ENCODE measurements around the gene KIF2A.
A peak's percentile ranks its signal among the peaks of the same experiment; 100 is the strongest.

Gene KIF2A

DNA sequence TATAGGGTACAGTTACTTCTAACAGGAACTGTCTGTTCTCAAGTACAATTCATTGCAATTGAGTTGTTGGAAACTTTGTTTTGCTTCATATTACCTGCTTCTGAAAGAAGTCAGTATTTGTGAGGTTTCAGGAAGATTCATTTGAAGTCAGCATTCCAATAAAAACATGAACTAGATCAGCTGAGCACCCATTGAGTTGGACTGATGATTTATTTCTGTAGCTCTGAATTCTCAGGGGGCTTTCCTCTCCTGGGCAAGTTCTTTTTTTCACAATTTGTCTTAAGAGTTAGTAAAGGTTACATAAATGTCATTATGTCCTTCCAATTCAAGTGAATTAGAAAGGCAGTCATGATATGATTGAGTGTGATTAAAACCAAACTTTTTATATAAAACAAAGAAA, 16.2 kb upstream of the KIF2A start:
- no peak for DNase-seq (ENCODE audit: low read depth in 3 of 3, low spot score in 1 of 3)

DNA sequence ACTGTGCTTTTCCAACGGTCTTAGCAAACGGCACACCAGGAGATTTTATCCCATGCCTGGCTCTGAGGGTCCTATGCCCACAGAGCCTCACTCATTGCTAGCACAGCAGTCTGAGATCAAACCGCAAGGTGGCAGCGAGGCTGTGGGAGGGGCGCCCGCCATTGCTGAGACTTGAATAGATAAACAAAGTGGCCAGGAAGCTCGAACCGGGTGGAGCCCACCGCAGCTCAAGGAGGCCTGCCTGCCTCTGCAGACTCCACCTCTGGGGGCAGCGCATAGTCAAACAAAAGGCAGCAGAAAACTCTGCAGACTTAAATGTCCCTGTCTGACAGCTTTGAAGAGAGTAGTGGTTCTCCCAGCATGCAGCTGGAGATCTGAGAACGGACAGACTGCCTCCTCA, 14.2 kb upstream of the KIF2A start:
- peak in 2 of 3 donors; percentile 18 to 45 for DNase-seq (ENCODE audit: low read depth in 3 of 3, low spot score in 1 of 3)

DNA sequence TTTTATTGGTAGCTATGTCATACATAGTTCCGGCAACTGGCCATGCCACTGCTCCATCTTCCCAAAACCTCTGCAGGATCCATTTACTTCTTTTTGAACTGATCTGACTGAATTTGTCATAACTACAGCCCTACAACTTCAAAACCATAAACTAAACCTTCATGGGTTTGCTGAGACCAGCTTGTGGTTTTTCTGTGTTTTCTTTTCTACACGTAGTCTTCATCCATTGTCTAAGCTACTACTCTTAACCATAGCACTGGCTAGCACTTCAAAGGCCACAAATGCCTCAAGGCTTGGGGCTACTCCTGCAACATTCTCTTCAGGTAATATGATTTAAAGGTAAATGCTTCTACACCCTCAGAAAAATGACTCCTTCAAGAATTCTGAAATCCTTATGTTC, 9.0 kb upstream of the KIF2A start:
- DNase-seq (ENCODE audit: low read depth in 3 of 3, low spot score in 1 of 3), result no peak

DNA sequence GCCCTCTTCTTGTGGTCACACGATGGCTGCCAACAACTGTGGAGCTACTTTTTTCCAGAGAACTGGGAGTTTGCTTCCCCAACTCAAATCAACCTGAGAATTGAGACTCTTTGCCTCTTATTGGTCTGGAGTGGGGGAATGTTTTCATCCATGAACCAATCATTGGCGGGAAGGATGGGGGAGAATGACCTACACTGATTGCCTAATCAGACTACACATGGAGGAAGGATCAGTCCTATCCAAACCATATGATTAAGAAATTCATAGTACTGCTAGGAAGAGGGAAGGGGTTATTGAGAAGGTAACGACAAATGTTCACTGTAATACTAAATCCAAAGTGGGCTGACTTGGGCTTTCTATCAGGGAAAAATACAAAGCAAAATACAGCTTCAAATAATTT, 7.9 kb upstream of the KIF2A start:
- DNase-seq (ENCODE audit: low read depth in 3 of 3, low spot score in 1 of 3), result no peak

DNA sequence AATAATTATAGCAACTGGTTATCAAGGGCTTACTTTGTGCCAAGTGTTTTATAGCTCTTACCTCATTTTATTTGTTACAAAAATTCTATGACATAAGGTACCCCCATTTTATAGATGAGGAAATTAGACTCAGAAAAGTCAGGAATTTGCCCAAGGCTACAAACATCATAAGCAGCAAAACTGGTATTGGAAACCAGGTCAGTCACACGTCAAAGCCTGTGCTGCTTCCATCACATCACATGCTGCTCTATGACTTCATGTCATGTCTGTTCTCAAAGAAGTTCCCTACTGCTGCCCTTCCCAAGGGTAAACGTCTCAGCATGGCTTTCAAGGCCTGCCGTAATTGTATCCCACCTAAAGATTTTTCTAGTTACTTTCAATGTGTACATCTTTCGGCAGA, 6.9 kb upstream of the KIF2A start:
- no peak for DNase-seq (ENCODE audit: low read depth in 3 of 3, low spot score in 1 of 3)

DNA sequence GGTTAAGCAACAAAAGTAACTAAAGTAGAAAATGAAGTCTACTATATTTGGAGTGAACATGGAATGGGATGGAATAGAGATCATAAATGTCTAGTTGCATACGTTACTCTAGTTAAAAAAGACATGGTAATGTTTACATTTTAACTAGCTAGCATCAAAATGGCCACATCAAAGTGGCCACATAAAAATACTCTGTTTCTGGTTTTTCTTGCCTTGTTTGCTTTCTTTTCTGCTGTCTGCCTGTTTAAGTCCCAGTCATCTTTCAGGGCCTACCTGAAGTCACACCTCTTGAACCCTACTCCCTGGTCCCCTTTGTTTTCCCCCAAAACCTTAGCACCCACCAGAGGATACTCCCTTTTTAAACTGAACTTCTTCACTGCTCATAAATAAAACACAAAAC, 6.4 kb upstream of the KIF2A start:
- DNase-seq (ENCODE audit: low read depth in 3 of 3, low spot score in 1 of 3), result no peak

GRCh38 chr5:62305358-62305714, 670 bp upstream of the KIF2A start:
- peak in 1 of 3 donors; percentile 4 for DNase-seq (ENCODE audit: low read depth in 3 of 3, low spot score in 1 of 3)

DNA sequence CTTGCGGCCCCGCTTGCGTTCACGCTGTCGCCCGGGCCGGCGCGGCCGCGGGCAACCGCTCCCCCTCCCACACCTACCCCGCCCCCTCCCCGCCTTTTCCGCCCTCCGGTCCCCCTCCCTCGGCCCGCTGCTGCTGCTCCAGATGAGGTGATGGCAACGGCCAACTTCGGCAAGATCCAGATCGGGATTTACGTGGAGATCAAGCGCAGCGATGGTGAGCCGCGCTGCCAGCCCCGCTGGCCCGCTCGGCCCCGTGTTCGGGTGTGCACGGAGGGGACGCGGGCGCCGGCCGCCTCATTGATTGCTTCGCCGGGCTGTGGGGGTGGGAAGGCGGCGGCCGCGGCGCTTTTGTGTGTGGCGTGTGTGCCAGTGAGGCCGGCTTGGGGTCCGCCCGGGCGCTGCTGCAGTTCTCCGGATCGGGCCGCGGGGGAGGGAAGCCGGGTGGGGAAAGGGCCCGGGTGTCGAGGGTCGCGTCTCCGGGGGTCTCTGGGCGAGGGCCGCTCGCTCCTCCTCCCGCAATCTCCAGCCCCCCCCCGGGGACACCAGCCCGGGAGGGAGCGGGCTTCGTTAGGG, 403 bp downstream of the KIF2A start:
- no peak for DNase-seq (ENCODE audit: low read depth in 3 of 3, low spot score in 1 of 3)

DNA sequence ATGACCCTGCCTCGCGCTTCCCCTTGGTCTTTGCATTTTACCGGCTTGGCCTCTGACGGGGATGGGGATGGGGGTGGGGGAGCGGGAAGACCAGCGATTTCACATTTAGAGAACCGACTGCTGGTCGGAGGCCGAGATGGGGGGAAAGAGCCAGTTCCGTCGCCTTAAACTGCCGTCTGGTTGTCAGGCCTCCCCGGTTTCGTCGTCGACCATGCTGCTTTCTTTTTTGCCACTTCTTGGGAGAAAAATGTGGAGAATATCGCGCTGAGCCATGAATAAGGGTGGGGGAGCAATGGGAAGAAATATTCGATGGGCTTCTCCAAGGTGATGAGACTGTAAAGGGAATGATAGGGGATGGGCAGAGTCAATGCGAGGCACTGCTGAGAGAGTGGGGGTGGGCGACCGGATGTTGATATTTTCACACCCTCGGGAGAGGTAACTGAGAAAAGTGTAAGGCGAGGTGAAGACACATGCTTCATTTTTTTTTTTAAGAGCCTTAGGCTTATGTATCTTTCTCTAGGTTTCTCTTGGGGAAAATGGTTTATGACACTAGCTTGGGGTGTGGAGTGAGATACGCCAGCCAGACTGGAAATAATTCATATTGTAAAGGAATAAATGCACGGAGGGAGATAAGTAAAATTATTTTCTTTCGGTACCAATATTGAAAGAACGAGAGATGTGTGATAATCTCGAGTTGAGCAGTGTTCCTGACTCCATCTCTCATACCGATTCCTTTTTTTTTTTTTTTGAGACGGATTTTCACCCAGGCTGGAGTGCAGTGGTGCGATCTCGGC, 1.1 kb downstream of the KIF2A start:
- peak in 2 of 3 donors; percentile 14 to 43 for DNase-seq (ENCODE audit: low read depth in 3 of 3, low spot score in 1 of 3)

GRCh38 chr5:62308439-62308838, 2.4 kb downstream of the KIF2A start:
- no peak for DNase-seq (ENCODE audit: low read depth in 3 of 3, low spot score in 1 of 3)

- no peak for DNase-seq (ENCODE audit: low read depth in 3 of 3, low spot score in 1 of 3)
These were observed 3.1 kb downstream of the KIF2A start for GRCh38 chr5:62309107-62309506.

DNA sequence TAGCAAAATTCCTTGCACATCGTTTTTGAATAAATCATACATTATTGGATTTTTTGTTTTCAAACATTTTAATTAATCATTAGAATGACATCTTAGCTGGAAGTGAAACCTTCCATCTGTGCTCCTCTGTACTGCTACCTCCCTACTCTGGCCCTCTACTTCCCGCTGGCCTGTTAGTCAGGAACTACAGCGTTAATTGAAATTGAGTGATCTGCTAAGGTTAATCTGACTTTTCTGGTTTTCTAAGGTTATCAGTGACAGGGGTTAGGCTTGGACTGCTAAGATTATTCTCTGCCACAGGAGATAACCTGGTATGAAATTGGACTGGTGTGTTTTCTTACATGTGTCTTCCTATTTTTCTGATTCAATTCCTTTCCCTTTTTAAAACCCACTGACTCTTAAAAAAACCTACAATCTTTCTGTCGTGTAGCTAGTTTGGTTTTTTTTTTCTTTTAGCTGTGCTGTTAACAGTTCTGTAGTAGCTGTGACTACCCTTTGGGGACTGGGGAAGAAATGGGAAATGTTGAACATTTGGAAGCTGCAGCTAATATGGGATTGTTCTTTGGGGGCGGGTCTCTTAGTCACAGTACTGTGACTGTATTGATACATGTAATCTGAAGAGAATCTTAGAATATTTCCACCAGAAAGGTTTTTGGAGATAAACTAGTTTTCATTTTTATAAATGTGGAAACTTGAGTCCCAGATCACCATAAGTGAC, 4.6 kb downstream of the KIF2A start:
- no peak for DNase-seq (ENCODE audit: low read depth in 3 of 3, low spot score in 1 of 3)

DNA sequence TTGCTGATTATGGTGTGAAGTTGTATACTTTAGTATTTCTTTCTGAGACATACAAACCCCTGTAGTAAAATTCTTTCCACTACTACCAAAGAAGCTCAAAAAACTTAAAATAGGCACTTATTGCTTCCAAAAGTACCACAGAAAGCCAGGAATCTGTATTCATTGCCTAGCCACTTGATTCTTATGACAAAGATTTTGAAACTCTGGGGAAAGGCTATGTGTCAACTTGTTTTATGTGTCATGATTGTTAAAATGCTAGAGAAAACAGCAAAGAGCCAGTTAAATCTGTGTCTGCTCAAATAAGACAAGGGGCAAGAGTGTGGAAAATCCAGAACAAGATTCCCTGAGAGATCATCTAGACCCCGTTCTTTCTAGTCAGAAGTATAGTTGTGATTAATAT, 6.0 kb downstream of the KIF2A start:
- no peak for DNase-seq (ENCODE audit: low read depth in 3 of 3, low spot score in 1 of 3)

GRCh38 chr5:62312674-62313073, 6.7 kb downstream of the KIF2A start:
- no peak for DNase-seq (ENCODE audit: low read depth in 3 of 3, low spot score in 1 of 3)

DNA sequence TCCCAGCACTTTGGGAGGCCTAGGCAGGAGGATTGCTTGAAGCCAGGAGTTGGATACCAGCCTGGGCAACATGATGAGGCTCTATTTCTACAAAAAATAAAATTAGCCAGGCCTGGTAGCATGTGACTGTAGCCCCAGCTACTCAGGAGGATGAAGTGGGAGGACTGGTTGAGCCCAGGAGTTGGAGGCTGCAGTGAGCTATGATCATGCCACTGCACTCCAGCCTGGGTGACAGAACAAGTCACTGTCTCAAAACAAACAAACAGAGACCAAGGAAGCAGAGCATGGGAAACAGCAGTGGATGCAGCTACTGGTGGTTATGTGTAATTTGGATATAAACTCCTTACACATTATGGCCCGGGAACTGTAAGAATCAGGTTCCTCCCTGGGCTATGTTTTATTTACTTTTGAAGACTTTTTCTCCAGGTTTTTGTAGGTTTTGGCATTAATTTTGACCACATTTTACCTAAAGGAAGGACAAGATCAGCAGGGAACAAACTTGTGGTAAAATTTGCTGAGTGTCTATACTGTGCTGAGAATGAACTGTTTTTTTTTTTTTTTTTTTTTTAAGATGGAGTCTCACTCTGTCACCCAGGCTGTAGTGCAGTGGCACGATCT, 8.3 kb downstream of the KIF2A start:
- DNase-seq (ENCODE audit: low read depth in 3 of 3, low spot score in 1 of 3), result no peak

DNA sequence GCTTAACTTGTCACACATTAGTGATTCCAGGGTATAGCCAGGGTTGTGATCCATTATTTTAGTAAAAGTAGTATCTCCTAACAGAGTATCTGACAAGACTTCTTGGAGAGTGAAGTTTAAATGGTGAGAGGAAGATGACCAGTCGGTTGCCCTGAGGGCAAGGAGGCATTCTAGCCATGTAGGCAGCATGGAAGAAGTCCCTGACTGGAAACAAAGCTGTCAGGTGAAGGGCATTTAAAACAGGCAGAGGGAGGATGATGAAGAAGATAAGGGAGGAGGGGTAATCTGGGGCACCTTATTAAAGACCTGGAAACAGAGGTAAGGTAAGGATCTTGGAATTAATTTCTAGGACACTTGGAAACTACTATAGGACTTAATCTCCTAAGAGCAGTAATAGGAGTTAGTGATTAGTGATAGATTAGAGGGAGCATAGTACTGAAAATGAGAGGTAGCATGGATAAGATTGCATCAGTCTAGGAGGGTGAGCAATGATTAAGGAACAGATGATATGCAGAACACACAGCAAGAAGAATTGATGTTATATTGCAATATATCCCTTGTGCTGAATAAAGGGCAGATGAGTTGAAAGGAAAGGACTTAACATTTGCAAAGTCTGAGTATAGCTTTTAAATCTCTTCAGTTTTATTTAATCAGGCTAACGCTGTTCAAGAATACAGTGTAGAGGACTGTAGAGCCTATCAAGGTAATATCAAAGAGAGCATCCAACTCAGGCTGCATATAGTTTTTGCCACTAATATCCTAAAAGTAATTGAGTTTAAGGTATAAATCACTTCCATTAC, 9.6 kb downstream of the KIF2A start:
- no peak for DNase-seq (ENCODE audit: low read depth in 3 of 3, low spot score in 1 of 3)

DNA sequence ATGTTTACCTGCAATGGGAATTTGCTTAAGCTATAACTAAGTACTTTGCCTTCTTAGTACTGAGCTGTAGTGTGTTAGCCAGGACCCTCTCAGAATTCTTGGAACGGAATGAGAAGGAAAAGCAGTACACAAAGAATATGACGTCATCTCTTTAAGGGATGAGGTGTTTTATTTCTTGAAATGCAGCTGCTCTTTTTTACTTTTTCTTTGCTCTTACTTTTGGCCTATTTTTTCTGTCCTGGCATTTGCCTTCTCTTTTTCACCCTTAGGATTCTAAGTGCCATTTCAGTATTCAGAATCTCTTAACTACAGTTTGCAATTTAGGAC, 10.1 kb downstream of the KIF2A start:
- no peak for DNase-seq (ENCODE audit: low read depth in 3 of 3, low spot score in 1 of 3)

DNA sequence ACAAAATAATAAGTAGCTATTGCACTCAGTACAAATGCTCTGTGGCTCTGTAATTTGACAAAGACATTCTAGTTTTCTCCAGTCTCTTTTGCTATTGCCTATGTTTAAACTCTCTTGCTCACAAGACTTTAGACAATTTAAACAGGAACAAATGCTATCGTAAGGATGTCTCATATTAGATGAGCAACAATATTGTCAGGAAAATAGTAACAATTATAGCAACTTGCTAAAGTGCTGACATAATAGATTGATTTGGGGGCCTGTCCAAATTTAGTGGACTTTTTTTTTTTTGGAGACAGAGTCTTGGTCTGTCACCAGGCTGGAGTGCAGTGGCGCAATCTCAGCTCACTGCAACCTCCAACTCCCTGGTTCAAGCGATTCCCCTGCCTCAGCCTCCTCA, 11.8 kb downstream of the KIF2A start:
- DNase-seq (ENCODE audit: low read depth in 3 of 3, low spot score in 1 of 3), result no peak

DNA sequence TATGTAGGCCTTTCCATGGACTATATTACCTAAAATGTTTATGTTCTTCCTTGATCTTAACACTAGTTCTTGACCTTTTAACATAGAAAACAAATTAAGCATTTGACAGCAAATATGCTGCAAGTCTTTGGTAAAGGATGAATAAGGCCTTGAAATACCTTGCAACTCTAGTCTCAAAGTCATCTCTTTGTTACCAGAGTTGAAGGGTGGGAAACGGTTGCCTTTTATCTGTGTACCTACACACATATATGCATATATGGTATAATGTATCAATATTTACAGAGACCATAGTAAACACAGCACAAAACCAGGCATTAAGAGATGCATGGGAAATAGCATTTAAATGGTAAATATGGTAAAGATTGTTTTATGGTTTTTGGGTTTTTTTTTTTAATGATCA, 16.5 kb downstream of the KIF2A start:
- DNase-seq (ENCODE audit: low read depth in 3 of 3, low spot score in 1 of 3), result no peak

DNA sequence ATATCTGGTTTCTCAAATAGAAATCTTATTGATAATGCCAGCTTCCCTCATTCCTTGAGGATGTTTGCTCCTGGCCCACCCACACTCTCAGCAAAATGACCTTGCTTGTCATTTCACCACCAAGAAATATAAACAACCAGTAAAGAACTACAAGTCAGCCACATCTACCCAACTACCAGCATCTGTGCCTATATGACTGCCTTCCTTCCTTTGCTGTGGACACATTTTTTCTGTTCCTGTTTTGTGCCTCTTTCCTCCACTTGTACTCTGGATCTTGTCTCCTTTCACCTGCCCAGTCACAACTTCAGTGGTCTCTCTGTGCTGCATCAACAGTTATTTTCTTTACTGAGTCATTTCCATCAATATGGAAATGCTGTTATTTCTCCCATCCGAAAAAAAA, 20.3 kb downstream of the KIF2A start:
- no peak for DNase-seq (ENCODE audit: low read depth in 3 of 3, low spot score in 1 of 3)

DNA sequence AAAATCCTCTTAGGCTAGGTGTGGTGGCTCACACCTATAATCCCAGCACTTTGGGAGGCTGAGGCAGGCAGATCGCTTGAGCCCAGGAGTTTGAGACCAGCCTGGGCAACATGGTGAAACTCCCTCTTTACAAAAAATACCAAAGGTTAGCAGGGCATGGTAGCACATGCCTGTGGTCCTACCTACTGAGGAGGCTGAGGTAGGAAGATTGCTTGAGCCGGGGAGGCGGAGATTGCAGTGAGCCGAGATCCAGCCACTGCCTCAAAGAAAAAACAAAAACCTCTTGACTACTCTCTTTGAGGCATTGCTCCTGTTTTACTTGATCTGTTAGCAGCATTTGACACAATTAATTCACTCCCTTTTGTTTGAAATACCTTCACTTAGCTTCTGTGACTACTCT, 20.7 kb downstream of the KIF2A start:
- DNase-seq (ENCODE audit: low read depth in 3 of 3, low spot score in 1 of 3), result no peak
